Uterus (tissue), 2 donors: ENCODE measurements around the gene ATG13.

ENCODE experiments used
- CTCF ChIP-seq, 4 experiments: fragments of 200-600 bp in 2 of 4; fragments of 450-650 bp in 2 of 4; sonication (generic) in 2 of 4; IDR thresholded peaks; one replicate each; pipeline ENCODE4 v1.5.1; 2016 to 2019; ENCODE audit warnings: antibody characterized with exemption in 4 of 4, mild to moderate bottlenecking in 2 of 4, moderate library complexity in 1 of 4
- POLR2A ChIP-seq, 2 donors: fragments of 450-650 bp; IDR thresholded peaks; one replicate each; pipeline ENCODE4 v1.6.1; 2016; ENCODE audit warnings: antibody characterized with exemption in 2 of 2, mild to moderate bottlenecking in 1 of 2, moderate library complexity in 1 of 2

DNA sequence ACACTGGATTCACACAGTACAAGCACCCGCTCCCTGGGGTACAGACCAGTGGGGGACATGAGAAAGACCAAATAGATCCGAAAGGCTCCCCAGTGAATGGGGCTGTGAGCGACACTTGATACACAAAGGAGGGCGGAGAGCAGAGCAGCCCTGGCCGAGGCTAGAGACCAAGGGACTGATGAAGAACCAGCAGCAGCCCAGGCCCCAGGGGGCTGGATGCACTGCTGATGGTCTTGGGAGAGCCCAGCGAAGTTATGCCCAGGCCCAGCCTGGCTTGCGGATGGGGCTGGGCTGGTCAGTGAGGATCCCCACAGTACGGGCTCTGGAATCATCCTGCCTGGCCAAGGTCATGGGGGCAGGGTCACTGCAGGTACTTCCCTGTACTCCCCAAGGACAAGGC, 59.8 kb downstream of the ATG13 start:
- TF ChIP-seq CTCF (IDR thresholded peaks at IDR 0.05): no peak
- TF ChIP-seq POLR2A (IDR thresholded peaks at IDR 0.05): no peak
